GM21528 (cell line): ENCODE results near the gene PMEPA1.

Experiments used
- ATAC-seq: cut with Tn5 transposase; IDR thresholded peaks from one replicate; pipeline ENCODE4 v1.9.1; 2021; ENCODE audit warnings: mild to moderate bottlenecking, moderate library complexity; ENCODE audit not compliant: unreplicated experiment, low FRiP score

PMEPA1 gene

DNA sequence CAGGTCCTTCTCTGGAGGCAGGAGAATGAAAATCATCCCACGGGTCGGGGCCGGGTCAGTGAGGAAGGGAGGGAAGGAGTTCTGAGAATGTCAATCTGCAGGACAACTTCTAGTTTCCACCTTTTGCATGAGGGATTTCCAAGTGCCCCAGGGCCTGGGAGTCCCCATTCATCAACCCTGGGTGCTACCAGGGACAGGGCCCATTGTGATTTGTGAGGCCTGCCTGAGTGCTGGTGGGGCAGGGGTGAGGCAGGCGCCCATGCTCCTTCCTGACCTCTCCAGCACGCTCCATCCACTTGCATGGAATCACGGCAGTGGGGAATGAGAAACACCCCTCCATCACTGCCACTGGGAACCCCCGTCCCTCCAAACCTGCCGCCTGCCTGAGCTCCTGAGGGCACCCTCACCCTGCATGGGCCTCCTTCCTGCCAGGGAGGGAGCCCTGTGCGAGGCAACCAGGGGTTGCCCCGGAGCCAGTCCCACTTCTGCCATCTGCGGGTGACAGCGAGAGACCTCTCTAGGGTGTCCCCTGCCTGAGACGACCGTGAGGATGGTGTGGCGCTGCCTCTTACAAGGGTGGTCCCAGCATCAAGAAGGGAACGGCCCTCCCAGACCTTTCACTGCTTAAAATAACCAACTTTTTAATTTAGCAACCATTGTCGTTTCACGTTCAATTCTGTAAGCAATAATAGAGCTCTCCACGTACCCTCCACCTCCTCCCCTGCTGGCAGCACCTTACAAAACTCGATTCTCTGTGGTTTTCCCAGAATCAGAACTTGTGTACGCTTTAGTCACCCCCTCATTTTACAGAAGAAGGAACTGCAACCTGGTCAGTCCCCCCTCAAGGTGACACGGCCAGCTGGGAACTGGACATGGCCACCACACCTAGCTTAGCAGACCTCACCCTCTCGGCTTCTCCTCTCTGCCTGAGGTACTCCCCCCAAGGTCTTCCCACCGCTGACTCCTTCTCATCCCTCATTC lies 28.6 kb downstream of the PMEPA1 start:
- ATAC-seq = no peak

GRCh38 chr20:57680131-57680716 lies 29.6 kb downstream of the PMEPA1 start:
- peak; percentile 48 for ATAC-seq

DNA sequence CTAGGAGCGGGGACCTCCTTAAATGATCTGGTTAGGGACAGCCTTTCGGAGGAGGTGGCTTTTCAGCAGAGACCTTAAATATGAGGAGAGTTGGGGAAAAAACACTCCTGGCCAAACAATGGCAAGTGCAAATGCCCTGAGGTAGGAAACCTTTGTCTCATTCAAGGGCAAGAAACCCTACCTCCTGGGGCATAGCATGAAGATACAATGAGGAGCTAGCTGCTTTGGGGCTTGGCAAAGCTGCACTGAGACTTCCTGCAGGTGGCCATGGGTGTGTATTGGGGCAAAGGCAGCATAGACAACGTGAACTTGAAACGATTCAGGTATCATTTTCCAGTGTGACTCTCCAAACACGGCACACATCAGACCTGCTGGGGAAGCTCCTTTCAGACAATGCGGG lies 30.7 kb downstream of the PMEPA1 start:
- ATAC-seq = no peak

DNA sequence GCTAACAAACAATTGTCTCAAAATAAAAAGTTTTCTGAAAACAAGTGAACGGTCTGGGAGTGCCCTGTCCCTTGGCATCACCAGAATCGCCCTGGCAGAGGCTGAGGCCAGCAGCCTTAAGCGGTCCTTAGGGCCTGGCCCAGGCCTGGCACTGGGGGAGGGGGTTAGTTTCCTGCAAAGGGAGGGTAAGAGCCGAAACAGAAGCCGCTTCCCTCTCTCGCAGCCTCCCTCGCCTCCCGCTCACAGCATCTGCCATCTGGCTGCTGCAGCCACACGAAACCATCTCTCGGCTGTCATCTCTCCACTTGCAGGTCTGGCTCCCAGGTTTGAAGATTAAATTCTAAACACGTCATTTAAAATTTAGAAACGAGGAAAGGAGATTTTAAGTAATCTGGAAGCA lies 31.5 kb downstream of the PMEPA1 start:
- no peak for ATAC-seq

GRCh38 chr20:57677584-57677982 lies 32.2 kb downstream of the PMEPA1 start:
- ATAC-seq = no peak

- ATAC-seq = no peak
These were observed 32.9 kb downstream of the PMEPA1 start for GRCh38 chr20:57676589-57677583.

DNA sequence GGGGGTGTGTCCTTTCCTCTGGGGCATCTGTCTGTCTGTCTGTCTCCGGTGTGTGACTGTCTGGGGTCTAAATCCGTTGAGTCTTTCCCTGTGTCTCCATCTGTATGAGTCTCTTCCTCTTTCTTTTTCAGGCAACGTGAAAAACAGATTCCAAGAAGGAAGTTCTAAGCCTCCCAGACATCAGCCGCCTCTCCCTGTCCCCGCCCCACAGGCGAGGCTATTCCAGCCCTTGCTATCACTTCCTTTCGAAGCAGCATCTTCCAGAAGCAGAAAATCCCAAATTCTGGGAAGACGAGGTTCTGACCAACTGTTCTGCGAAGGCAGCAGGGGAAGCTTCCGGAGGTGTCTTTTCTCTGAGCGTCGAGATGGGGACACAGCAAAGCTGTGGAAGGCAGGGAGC lies 34.0 kb downstream of the PMEPA1 start:
- ATAC-seq = no peak

GRCh38 chr20:57672953-57673575 lies 36.8 kb downstream of the PMEPA1 start:
- ATAC-seq = no peak

- no peak for ATAC-seq
These were observed 37.7 kb downstream of the PMEPA1 start for GRCh38 chr20:57672164-57672563.

- no peak for ATAC-seq
These were observed 38.2 kb downstream of the PMEPA1 start for GRCh38 chr20:57671662-57672061.

DNA sequence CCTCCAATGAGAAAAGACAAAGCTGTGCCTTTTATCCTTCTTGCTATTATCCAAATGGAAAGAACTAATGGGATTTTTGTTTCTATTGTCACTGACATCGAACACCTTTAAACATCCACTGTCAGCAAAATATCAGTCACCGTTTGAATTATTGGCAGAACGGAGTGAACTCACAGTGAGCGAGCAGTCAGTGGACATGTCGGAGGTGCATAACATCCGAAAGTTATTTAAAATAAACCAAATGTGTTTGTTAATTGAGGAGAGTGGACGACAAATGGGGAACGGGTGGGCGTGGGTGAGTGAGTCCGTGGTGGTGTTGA lies 38.8 kb downstream of the PMEPA1 start:
- ATAC-seq = no peak

DNA sequence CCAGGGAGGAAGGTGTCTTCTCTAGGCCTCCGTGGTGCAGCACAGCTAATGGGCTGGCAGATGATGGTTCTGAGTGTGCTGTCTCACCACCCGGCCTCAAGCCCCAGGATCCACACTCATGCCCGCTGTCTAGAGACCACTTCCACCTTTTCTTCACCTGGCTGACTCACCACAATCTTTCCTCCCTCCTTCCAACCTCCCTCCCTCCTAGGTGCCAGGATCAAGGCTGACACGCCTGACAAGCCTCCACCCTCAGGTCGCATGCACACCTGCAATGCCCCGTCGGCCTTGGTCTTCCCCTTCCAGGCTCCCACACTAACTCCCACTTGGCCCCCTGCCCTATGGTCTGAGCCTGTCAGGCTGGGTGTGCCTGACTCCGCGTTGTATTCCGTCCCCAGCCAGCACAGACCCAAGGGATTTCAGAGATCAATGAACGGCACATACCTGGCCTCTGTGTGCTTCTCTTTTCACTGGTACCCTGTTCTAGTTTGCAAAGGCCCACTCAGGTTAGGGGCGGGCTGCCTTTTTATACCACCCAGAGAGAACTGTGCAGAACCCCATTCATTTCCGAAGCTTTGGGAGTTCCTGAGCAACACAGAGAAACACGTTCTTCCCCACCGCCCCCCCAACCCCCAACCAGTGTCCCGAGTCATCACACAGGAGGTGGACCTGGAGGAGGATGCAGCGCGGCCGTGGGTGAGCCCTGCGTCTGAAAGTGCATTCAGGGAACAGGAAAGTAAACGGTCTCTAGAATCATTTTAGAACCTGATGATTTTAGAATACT lies 39.3 kb downstream of the PMEPA1 start:
- no peak for ATAC-seq

- ATAC-seq = no peak
These were observed 40.2 kb downstream of the PMEPA1 start for GRCh38 chr20:57669632-57670031.

DNA sequence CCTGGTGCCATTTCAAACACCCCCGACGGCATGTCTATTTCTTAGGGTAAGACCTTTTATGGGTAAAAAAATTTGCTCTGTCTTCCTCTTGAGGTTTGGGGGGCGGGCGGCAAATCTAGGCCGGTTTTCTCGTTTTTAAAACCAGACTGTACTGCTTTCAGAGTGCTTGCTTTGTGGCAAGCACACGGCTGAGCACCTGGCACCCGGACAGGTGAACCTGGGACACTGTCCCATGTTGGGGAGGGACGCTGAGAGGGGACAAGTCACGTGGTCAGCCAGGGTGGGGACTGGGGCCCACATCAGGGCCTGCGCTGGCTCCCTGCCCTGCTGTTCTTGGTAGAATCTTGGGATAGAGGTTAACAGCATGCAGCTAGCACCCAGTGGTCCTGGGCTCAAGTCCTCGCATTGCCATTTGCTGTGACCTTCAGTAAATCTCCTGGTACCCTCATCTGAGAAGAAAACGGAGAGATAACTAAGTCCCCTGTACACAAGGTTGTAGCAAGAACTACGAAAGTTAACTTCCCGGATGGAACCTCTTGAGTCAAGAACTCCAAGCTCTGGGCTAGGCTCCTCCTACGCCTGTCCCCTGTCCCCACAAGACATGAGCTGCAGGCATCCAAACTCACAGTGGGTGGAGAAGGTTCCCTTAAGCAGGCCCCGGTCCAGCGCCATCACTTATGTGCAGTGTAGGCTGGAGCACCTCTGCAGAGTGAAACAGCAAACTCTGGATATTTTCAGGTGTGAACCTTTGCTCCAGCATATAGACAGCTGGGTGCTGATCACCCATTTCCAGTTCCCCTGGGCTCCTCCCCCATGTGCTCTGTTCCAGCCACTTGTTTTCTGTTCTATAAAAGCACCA lies 41.7 kb downstream of the PMEPA1 start:
- no peak for ATAC-seq

GRCh38 chr20:57667388-57667787 lies 42.4 kb downstream of the PMEPA1 start:
- no peak for ATAC-seq

DNA sequence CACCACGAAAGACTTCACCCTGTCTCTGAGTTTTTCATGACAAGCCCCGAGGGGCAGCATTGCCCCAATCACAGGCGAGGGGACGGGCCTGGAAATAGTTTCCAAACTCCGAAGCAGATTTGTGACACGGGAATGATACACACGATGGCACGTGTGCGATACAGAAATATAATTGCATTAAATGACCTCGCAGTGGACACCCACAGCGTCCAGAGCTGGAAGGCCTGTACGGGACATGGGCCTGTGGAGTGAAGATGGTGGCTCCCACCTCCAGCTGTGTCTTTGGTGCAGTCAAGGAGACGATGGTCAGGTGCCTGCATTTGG lies 43.0 kb downstream of the PMEPA1 start:
- ATAC-seq = no peak

- no peak for ATAC-seq
These were observed 43.5 kb downstream of the PMEPA1 start for GRCh38 chr20:57666106-57666833.

GRCh38 chr20:57665589-57665971 lies 44.2 kb downstream of the PMEPA1 start:
- ATAC-seq = no peak
